ENCODE results near the gene PNISR.

PNISR gene

GRCh38 chr6:99427988-99428387, 2.9 kb upstream of the PNISR start:
- H2AFZ ChIP-seq (ENCODE audit: low read length, unreplicated experiment) = no peak overlapping the region
- peaks cover 41% of the 10 kb centered on the region for H3K79me2 ChIP-seq (ENCODE audit: control insufficient read depth, insufficient read depth, low read length, unreplicated experiment)
- no peak overlapping the region for H3K4me3 ChIP-seq (ENCODE audit: low read depth, low read length)
- H3K27me3 ChIP-seq (ENCODE audit: insufficient read depth, low read length) = no peaks in the 10 kb centered on the region
- 0 out of 2 replicates have a peak, but pooled peaks cover 4% of the 10 kb centered on the region for H3K36me3 ChIP-seq (ENCODE audit: insufficient read depth, low read length)
- H3K27ac ChIP-seq (ENCODE audit: low read depth, low read length) = no peak overlapping the region
- peaks cover 26% of the 10 kb centered on the region for H3K4me1 ChIP-seq (ENCODE audit: control insufficient read depth, insufficient read depth, low read length, unreplicated experiment)

GRCh38 chr6:99426451-99426757, 1.3 kb upstream of the PNISR start:
- H3K4me1 ChIP-seq (ENCODE audit: control insufficient read depth, insufficient read depth, low read length, unreplicated experiment) = peaks cover 32% of the 10 kb centered on the region
- H2AFZ ChIP-seq (ENCODE audit: low read length, unreplicated experiment) = peak overlapping the region; percentile 86
- H3K79me2 ChIP-seq (ENCODE audit: control insufficient read depth, insufficient read depth, low read length, unreplicated experiment) = peaks cover 57% of the 10 kb centered on the region
- 0 out of 2 replicates have a peak, but pooled peaks cover 4% of the 10 kb centered on the region for H3K36me3 ChIP-seq (ENCODE audit: insufficient read depth, low read length)
- H3K27me3 ChIP-seq (ENCODE audit: insufficient read depth, low read length) = no peaks in the 10 kb centered on the region
- H3K4me3 ChIP-seq (ENCODE audit: low read depth, low read length) = peak overlapping the region; percentile 96
- peak overlapping the region; percentile 98 for H3K27ac ChIP-seq (ENCODE audit: low read depth, low read length)

DNA sequence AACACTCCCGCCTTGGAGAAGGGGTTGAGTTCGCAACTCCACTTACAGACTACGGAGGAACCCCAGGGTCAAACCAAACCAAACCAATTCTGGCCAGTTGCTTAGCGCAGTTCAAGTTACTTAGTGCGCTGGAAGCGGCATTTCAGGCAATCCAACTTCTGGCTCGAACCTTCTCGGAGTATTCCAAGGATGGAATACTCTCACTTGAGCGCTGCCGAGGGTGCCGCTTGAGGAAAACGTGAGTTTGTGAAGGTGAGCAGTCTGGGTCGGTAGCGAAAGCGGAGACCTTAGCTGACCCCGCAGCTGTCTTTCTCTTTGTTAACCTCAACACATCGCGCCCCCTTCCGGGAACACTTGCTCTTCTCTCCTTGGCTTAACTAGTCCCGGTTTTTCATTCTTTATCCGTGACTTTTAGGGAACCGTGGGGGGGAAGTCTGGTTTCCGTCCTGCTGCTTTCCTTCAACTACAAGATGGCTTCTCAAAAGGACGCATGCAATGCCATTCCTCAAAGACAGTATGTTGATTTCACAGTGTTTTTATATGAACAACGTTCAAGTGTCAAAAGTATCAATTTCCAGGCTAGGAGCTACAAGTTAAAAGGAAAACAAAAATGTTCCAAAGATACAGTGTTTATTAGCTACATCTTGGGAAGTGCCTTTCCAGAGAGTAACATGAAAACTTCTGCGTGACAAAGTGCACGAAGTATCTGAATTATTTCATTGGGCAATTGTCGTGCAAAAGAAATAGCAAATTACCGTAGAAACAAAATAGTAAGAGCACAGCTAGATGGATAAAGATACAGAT, 741 bp upstream of the PNISR start:
- 0 out of 2 replicates have a peak, but pooled peaks cover 1% of the 10 kb centered on the region for H3K36me3 ChIP-seq (ENCODE audit: insufficient read depth, low read length)
- no peaks in the 10 kb centered on the region for H3K27me3 ChIP-seq (ENCODE audit: insufficient read depth, low read length)
- H3K4me1 ChIP-seq (ENCODE audit: control insufficient read depth, insufficient read depth, low read length, unreplicated experiment) = peaks cover 32% of the 10 kb centered on the region
- peak overlapping the region; percentile 86 for H2AFZ ChIP-seq (ENCODE audit: low read length, unreplicated experiment)
- H3K27ac ChIP-seq (ENCODE audit: low read depth, low read length) = peak overlapping the region; percentile 98
- H3K79me2 ChIP-seq (ENCODE audit: control insufficient read depth, insufficient read depth, low read length, unreplicated experiment) = peaks cover 62% of the 10 kb centered on the region
- peak overlapping the region; percentile 96 for H3K4me3 ChIP-seq (ENCODE audit: low read depth, low read length)

DNA sequence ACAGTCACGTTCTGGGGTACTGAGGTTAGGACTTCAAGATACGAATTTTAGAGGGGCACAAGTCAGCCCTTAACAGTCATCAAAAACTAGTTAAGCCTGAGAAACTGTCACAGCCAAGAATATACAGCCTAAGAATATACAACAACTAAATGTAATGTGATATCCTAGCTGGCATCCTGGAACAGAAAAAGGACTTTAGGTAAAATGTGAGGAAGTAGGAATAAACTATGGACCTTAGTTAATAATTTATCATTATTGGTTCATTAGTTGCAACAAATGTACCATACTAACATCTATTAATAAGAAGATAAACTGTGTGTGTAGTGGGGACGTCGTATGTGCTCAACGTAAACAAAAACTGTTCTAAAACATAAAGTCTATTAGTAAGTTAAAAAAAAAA, 1.1 kb downstream of the PNISR start:
- H2AFZ ChIP-seq (ENCODE audit: low read length, unreplicated experiment) = no peak overlapping the region
- H3K27ac ChIP-seq (ENCODE audit: low read depth, low read length) = no peak overlapping the region
- peaks cover 32% of the 10 kb centered on the region for H3K4me1 ChIP-seq (ENCODE audit: control insufficient read depth, insufficient read depth, low read length, unreplicated experiment)
- H3K36me3 ChIP-seq (ENCODE audit: insufficient read depth, low read length) = no peaks in the 10 kb centered on the region
- H3K4me3 ChIP-seq (ENCODE audit: low read depth, low read length) = peak overlapping the region; percentile 96
- peaks cover 79% of the 10 kb centered on the region for H3K79me2 ChIP-seq (ENCODE audit: control insufficient read depth, insufficient read depth, low read length, unreplicated experiment)
- H3K27me3 ChIP-seq (ENCODE audit: insufficient read depth, low read length) = no peaks in the 10 kb centered on the region

DNA sequence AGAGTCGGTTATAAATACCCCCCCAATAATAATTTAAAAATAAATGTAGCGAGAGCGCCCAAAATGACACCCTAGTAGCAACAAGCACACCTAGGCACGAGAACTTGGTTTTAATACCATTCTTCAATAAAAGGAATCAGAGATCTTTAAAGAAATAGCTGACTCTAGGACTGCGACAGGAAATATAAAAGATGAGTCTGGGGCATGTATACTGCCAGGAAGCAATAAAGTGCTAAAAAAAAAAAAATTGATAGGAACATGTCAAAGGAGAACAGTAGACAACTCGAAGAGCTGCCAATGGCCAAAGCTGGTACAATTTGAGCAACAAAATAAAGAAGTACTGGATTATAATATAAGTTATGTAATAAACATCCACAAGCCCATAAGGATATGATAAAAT, 2.2 kb downstream of the PNISR start:
- peak overlapping the region; percentile 96; the same call in 1 of the 2 replicates for H3K4me3 ChIP-seq (ENCODE audit: low read depth, low read length)

DNA sequence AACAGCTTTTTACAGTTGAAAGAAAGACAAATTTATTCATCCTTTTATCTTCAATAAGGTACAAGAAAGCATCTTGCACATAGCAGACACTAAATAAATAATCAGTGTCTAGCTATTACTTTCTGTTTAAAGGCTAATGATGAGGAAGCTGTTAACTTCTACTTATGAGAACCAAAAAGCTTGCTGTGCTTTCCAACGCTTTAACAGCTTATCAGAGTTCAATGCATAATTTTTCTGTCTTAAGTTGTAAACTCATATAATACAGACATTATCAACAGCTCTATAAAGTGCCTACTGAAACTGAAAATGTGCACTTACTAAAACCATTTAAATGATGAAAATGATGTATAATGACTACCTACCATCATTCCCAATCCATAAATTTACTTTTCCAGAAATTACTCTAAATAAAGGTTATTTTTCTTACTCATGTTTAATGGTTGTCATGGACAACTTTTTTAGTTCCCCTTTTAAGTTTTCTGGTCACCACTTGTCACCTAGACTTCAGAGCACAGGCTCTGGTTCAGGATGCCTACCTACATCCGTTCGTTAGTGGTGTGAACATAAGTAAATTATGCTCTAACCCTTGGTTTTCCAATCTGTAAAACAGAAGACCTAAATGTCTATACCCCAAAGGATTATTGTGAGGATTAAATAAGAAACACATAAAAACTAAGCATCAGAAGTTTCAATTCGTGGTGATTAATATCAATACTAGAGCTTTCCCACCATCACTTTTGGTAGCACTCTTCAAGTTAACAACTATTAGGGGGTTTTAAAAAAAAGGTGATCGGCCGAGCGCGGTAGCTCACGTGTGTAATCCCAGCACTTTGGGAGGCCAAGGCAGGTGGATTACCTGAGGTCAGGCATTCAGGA, 8.0 kb downstream of the PNISR start:
- Histone ChIP-seq H3K79me2 (ENCODE audit: control insufficient read depth, insufficient read depth, low read length, unreplicated experiment) (peaks cover 93% of the 10 kb centered on the region), H3K4me1 (ENCODE audit: control insufficient read depth, insufficient read depth, low read length, unreplicated experiment) (peaks cover 18% of the 10 kb centered on the region), H3K27ac (ENCODE audit: low read depth, low read length) (no peak overlapping the region), H3K4me3 (ENCODE audit: low read depth, low read length) (no peak overlapping the region), H2AFZ (ENCODE audit: low read length, unreplicated experiment) (no peak overlapping the region), H3K36me3 (ENCODE audit: insufficient read depth, low read length) (peaks cover 14% of the 10 kb centered on the region), H3K27me3 (ENCODE audit: insufficient read depth, low read length) (no peaks in the 10 kb centered on the region)

More for the DNA sequence above, 2.2 kb downstream of the PNISR start:
- Histone ChIP-seq H3K79me2 (ENCODE audit: control insufficient read depth, insufficient read depth, low read length, unreplicated experiment) (peaks cover 85% of the 10 kb centered on the region), H3K27me3 (ENCODE audit: insufficient read depth, low read length) (no peaks in the 10 kb centered on the region), H3K27ac (ENCODE audit: low read depth, low read length) (no peak overlapping the region), H3K4me1 (ENCODE audit: control insufficient read depth, insufficient read depth, low read length, unreplicated experiment) (peaks cover 31% of the 10 kb centered on the region), H3K36me3 (ENCODE audit: insufficient read depth, low read length) (no peaks in the 10 kb centered on the region), H2AFZ (ENCODE audit: low read length, unreplicated experiment) (no peak overlapping the region)

DNA sequence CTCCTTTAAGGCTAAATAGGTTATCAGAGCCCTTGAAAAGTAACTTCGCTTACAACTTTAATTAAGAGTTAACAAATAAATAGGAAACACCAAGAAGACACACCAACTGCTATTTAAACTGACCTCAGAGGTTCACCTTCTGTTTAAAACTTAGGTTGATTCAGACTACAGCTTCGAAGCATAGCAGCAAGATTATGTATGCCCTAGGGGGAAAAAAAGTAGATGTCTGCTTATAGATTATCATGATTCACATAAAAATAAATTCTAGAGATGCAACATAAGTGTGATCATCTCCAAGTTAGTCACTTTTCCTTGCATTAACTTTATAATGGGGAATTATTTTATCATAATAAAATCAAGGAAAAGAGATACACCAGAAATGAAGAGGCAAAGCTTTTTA, 8.9 kb downstream of the PNISR start:
- Histone ChIP-seq H3K27ac (ENCODE audit: low read depth, low read length) (no peak overlapping the region), H3K4me1 (ENCODE audit: control insufficient read depth, insufficient read depth, low read length, unreplicated experiment) (peaks cover 14% of the 10 kb centered on the region), H3K4me3 (ENCODE audit: low read depth, low read length) (no peak overlapping the region), H2AFZ (ENCODE audit: low read length, unreplicated experiment) (no peak overlapping the region), H3K79me2 (ENCODE audit: control insufficient read depth, insufficient read depth, low read length, unreplicated experiment) (peaks cover 90% of the 10 kb centered on the region), H3K27me3 (ENCODE audit: insufficient read depth, low read length) (no peaks in the 10 kb centered on the region), H3K36me3 (ENCODE audit: insufficient read depth, low read length) (peaks cover 14% of the 10 kb centered on the region)

DNA sequence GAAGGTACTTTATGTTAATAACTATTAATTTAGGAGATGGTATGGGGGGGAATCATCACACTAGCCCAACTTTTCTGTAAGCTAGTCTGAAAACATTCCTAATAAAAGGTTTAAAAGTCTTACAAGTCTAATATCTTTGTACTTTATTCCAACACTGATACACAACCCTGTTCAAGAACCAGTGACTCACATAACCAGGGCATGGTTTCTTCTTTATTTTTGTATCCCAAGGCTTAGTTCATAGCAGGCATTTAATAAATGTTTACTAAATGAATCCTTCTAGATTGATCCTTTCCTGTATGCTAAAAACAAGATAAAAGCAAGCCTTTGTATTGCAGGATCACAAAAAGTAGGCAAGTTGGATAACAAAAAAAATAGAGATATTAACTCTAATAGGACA, 9.7 kb downstream of the PNISR start:
- no peak overlapping the region for H2AFZ ChIP-seq (ENCODE audit: low read length, unreplicated experiment)
- H3K27me3 ChIP-seq (ENCODE audit: insufficient read depth, low read length) = no peaks in the 10 kb centered on the region
- H3K4me1 ChIP-seq (ENCODE audit: control insufficient read depth, insufficient read depth, low read length, unreplicated experiment) = peaks cover 14% of the 10 kb centered on the region
- H3K36me3 ChIP-seq (ENCODE audit: insufficient read depth, low read length) = peaks cover 17% of the 10 kb centered on the region
- peaks cover 88% of the 10 kb centered on the region for H3K79me2 ChIP-seq (ENCODE audit: control insufficient read depth, insufficient read depth, low read length, unreplicated experiment)
- H3K27ac ChIP-seq (ENCODE audit: low read depth, low read length) = no peak overlapping the region
- H3K4me3 ChIP-seq (ENCODE audit: low read depth, low read length) = no peak overlapping the region

- H3K36me3 ChIP-seq (ENCODE audit: insufficient read depth, low read length) = peaks cover 35% of the 10 kb centered on the region
- H3K79me2 ChIP-seq (ENCODE audit: control insufficient read depth, insufficient read depth, low read length, unreplicated experiment) = peaks cover 56% of the 10 kb centered on the region
These were observed 13.0 kb downstream of the PNISR start for GRCh38 chr6:99412065-99412464.

GRCh38 chr6:99409672-99410071, 15.4 kb downstream of the PNISR start:
- Histone ChIP-seq H3K36me3 (ENCODE audit: insufficient read depth, low read length) (peaks cover 48% of the 10 kb centered on the region), H3K27ac (ENCODE audit: low read depth, low read length) (no peak overlapping the region), H3K4me1 (ENCODE audit: control insufficient read depth, insufficient read depth, low read length, unreplicated experiment) (no peaks in the 10 kb centered on the region), H3K79me2 (ENCODE audit: control insufficient read depth, insufficient read depth, low read length, unreplicated experiment) (peaks cover 34% of the 10 kb centered on the region), H3K4me3 (ENCODE audit: low read depth, low read length) (no peak overlapping the region), H2AFZ (ENCODE audit: low read length, unreplicated experiment) (no peak overlapping the region), H3K27me3 (ENCODE audit: insufficient read depth, low read length) (no peaks in the 10 kb centered on the region)

More at GRCh38 chr6:99412065-99412464, 13.0 kb downstream of the PNISR start:
- H3K27me3 ChIP-seq (ENCODE audit: insufficient read depth, low read length) = no peaks in the 10 kb centered on the region
- peaks cover 10% of the 10 kb centered on the region for H3K4me1 ChIP-seq (ENCODE audit: control insufficient read depth, insufficient read depth, low read length, unreplicated experiment)
- H3K4me3 ChIP-seq (ENCODE audit: low read depth, low read length) = no peak overlapping the region
- no peak overlapping the region for H3K27ac ChIP-seq (ENCODE audit: low read depth, low read length)
- H2AFZ ChIP-seq (ENCODE audit: low read length, unreplicated experiment) = no peak overlapping the region

Measured in ACC112 (cell line).